Mesenchymal stem cell (in vitro differentiated cells and primary cell): ENCODE data around the gene KCNN3.

Source experiments
- DNase-seq: peaks from one replicate; pipeline ENCODE4 v3.0.0-alpha.2; 2013
- H2AFZ ChIP-seq: one replicate; pipeline ENCODE4 v1.6.1; 2013; ENCODE audit warnings: low read depth, mild to moderate bottlenecking, control low read depth, inconsistent platforms, low read length, moderate library complexity
- H2AK5ac ChIP-seq: 2 replicates; pipeline ENCODE4 v1.6.1; 2013; ENCODE audit warnings: low read length, moderate library complexity, mild to moderate bottlenecking, inconsistent platforms; ENCODE audit not compliant: severe bottlenecking
- H2BK120ac ChIP-seq: one replicate; pipeline ENCODE4 v1.6.1; 2013; ENCODE audit warnings: low read depth, mild to moderate bottlenecking, inconsistent platforms, low read length, moderate library complexity
- H2BK12ac ChIP-seq, 2 experiments: one replicate each; pipeline ENCODE4 v1.6.1; 2013; ENCODE audit warnings: inconsistent platforms in 2 of 2, low read length in 2 of 2, mild to moderate bottlenecking in 2 of 2, moderate library complexity in 2 of 2, control low read depth in 1 of 2
- H2BK15ac ChIP-seq: one replicate; pipeline ENCODE4 v1.6.1; 2013; ENCODE audit warnings: mild to moderate bottlenecking, low read depth, inconsistent platforms; ENCODE audit not compliant: poor library complexity, severe bottlenecking
- H2BK5ac ChIP-seq: 2 replicates; pipeline ENCODE4 v1.6.1; 2013; ENCODE audit warnings: low read depth, mild to moderate bottlenecking, low read length, control low read depth, inconsistent platforms; ENCODE audit not compliant: poor library complexity, severe bottlenecking
- H3K14ac ChIP-seq, 2 experiments: one replicate each; pipeline ENCODE4 v1.6.1; 2013; ENCODE audit warnings: inconsistent platforms in 2 of 2, low read length in 2 of 2, control low read depth in 1 of 2, mild to moderate bottlenecking in 1 of 2, moderate library complexity in 1 of 2
- H3K18ac ChIP-seq, 2 experiments: one replicate each; pipeline ENCODE4 v1.6.1; 2013; ENCODE audit warnings: inconsistent platforms in 2 of 2, low read length in 2 of 2, control low read depth in 1 of 2, low read depth in 1 of 2, mild to moderate bottlenecking in 1 of 2
- H3K23ac ChIP-seq, 2 experiments: one replicate each; pipeline ENCODE4 v1.6.1; 2013; ENCODE audit warnings: inconsistent platforms in 2 of 2, low read length in 2 of 2, mild to moderate bottlenecking in 2 of 2, moderate library complexity in 2 of 2, control low read depth in 1 of 2
- H3K27ac ChIP-seq: 2 replicates; pipeline ENCODE4 v1.5.1; 2013; ENCODE audit warnings: mild to moderate bottlenecking, moderate library complexity, low read length, control low read depth, inconsistent platforms; ENCODE audit not compliant: poor library complexity, severe bottlenecking
- H3K27me3 ChIP-seq, 2 experiments: 2 replicates each; pipeline versions ENCODE4 v1.6.1 to v1.7.0; 2013; ENCODE audit warnings: low read length in 2 of 2, mild to moderate bottlenecking in 2 of 2, moderate library complexity in 2 of 2, control low read depth in 1 of 2, inconsistent platforms in 1 of 2; ENCODE audit not compliant: control insufficient read depth in 1 of 2, insufficient read depth in 1 of 2
- H3K36me3 ChIP-seq, 2 experiments: 2 replicates each; pipeline versions ENCODE4 v1.6.1 to v1.7.0; 2013; ENCODE audit warnings: low read length in 2 of 2, control low read depth in 1 of 2, inconsistent platforms in 1 of 2, low read depth in 1 of 2, mild to moderate bottlenecking in 1 of 2; ENCODE audit not compliant: insufficient read depth in 2 of 2, control insufficient read depth in 1 of 2
- H3K4ac ChIP-seq, 2 experiments: one replicate each; pipeline ENCODE4 v1.6.1; 2013; ENCODE audit warnings: inconsistent platforms in 2 of 2, low read length in 2 of 2, mild to moderate bottlenecking in 2 of 2, moderate library complexity in 2 of 2, control low read depth in 1 of 2, low read depth in 1 of 2
- H3K4me1 ChIP-seq: 2 replicates; pipeline ENCODE4 v1.6.1; 2013; ENCODE audit warnings: low read depth, low read length, control low read depth; ENCODE audit not compliant: control insufficient read depth, insufficient read depth
- H3K4me2 ChIP-seq: 2 replicates; pipeline ENCODE4 v1.6.1; 2013; ENCODE audit warnings: low read length, mild to moderate bottlenecking, inconsistent platforms; ENCODE audit not compliant: poor library complexity, severe bottlenecking
- H3K4me3 ChIP-seq, 2 experiments: 2 replicates each; pipeline versions ENCODE4 v1.5.1 to v1.7.0; 2013; ENCODE audit warnings: low read length in 2 of 2, mild to moderate bottlenecking in 2 of 2, control low read depth in 1 of 2, low read depth in 1 of 2; ENCODE audit not compliant: insufficient read depth in 1 of 2
- H3K79me1 ChIP-seq: replicated peaks from 2 replicates; pipeline ENCODE4 v1.6.1; 2013; ENCODE audit warnings: mild to moderate bottlenecking, control low read depth, low read length, inconsistent platforms; ENCODE audit not compliant: poor library complexity, severe bottlenecking
- H3K9ac ChIP-seq: 2 replicates; pipeline ENCODE4 v1.7.0; 2013; ENCODE audit warnings: mild to moderate bottlenecking, low read length, moderate library complexity
- H3K9me3 ChIP-seq: 2 replicates; pipeline ENCODE4 v1.7.0; 2013; ENCODE audit warnings: mild to moderate bottlenecking, low read length; ENCODE audit not compliant: control insufficient read depth
- H4K8ac ChIP-seq: one replicate; pipeline ENCODE4 v1.6.1; 2013; ENCODE audit warnings: inconsistent platforms, mild to moderate bottlenecking, low read length, moderate library complexity
- H4K91ac ChIP-seq: one replicate; pipeline ENCODE4 v1.6.1; 2013; ENCODE audit warnings: mild to moderate bottlenecking, low read length, inconsistent platforms
- WGBS: methylation state at CpG from one replicate; pipeline ENCODE4 v1.1.7; 2013; ENCODE audit warnings: mixed read lengths; 5-methylcytosine and 5-hydroxymethylcytosine counted together

The KCNN3 gene

DNA sequence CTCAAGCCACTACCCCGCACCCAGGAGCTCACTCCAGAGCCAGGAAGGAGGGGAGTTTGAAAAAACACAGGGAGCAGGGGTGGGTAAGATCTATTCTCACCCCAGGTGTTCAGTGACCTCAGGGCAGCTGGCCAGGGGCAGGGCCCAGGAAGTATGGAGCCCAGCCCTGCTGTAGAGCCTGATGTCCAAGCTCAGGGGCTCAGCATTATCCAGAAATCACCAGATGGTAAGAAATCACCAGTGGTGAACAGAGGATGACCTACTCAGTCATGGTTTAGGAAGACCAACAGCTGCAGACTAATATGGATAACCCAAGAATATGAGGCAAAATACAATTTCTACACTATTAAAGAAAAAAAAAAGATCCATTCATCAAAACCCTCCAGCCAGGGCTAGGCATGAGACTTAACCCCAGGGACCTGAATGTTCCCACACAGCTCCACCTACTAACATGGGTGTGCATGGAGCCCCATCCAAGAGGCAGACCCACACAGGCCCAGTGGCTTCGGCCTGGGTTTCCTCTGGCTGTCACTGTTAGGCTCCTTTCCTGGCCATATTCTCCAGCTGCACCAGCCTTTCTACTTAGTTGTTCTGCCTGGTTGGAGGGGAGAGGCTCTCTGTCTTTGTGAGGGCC, 67.6 kb downstream of the KCNN3 start:
- Histone ChIP-seq H3K27ac (no peak overlapping the region), H3K4me1 (no peaks in the 10 kb centered on the region), H3K36me3 (no peaks in the 10 kb centered on the region), H3K9me3 (no peaks in the 10 kb centered on the region), H3K27me3 (peaks cover 89 to 94% of the 10 kb centered on the region in 2 experiments), H3K14ac (no peak overlapping the region), H3K4me3 (no peak overlapping the region), H2BK5ac (no peak overlapping the region), H2BK15ac (no peak overlapping the region), H3K79me1 (no peaks in the 10 kb centered on the region), H4K8ac (peak overlapping the region; percentile 16), H2BK120ac (no peak overlapping the region), H4K91ac (no peak overlapping the region), H3K4me2 (no peak overlapping the region), H3K9ac (no peak overlapping the region), H3K4ac (no peak overlapping the region), H2AK5ac (no peak overlapping the region), H3K18ac (no peak overlapping the region), H2BK12ac (no peak overlapping the region), H2AFZ (no peak overlapping the region), H3K23ac (no peak overlapping the region)
- WGBS = 94% methylated on average over 1 of the region's 2 CpGs
- DNase-seq = no peak

DNA sequence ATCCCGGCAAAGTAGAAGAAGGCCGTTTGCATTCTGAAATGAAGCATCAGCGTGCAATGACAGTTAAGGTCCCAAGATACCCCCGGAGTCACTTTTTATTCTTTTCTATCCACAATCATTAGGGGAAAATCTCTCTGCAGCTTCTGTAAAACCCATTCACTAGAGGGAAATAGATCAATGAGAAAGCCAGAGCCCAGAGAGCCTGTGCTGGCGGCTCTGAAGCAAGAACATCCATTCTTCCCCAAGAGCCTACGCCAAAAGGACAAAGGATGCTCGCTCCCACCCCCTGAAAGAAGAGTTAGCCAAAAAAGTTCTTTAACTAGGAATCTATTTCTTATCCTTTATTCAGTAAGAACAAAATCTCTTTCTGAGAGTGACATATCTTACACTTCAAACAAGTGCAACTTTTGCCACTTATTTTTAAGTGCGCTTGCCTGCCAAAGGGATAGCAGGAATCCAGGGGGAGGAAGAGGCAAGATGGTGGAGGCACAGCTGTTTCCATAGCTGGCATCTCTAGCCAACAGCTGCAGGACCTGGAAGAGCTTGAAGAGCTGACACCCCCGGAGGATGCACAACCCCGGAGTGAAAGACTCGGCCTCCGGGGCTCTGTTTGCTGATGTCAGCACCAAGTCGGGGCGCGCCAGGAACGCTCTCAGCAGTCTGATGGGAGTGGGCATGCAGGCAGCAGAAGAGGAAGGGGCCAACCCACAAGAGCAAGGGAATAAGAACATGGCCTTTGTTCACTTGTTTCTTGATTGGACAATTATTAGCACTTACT, 68.7 kb downstream of the KCNN3 start:
- Histone ChIP-seq H3K79me1 (no peaks in the 10 kb centered on the region), H3K36me3 (no peaks in the 10 kb centered on the region), H3K23ac (no peak overlapping the region), H3K9ac (no peak overlapping the region), H2AK5ac (no peak overlapping the region), H2BK120ac (no peak overlapping the region), H4K8ac (no peak overlapping the region), H4K91ac (no peak overlapping the region), H3K27me3 (peaks cover 90 to 94% of the 10 kb centered on the region in 2 experiments), H3K14ac (no peak overlapping the region), H2BK15ac (no peak overlapping the region), H2AFZ (no peak overlapping the region), H2BK12ac (no peak overlapping the region), H3K27ac (no peak overlapping the region), H2BK5ac (no peak overlapping the region), H3K4ac (no peak overlapping the region), H3K4me2 (no peak overlapping the region), H3K4me1 (no peaks in the 10 kb centered on the region), H3K4me3 (no peak overlapping the region), H3K9me3 (no peaks in the 10 kb centered on the region), H3K18ac (no peak overlapping the region)
- WGBS = 96% methylated on average over 16 of the region's 16 CpGs
- no peak for DNase-seq

DNA sequence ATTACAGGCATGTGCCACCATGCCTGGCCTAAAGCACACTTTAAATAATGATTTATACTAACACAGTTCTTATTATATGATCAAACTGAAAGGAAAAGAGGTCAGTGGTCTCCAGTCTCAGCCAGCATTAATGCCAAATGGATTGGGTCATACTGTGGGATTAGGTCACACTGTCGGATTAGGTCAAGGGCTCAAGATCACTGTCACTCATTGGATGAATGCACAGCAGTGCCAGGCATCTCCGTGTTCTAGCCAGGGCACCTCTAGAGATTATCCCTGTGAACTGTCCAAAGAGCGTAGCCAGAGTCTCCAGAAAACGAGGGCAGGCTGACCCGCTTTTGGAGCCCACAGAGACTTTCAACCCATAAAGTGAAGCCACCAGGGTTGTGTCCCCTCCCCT, 70.9 kb downstream of the KCNN3 start:
- 94% methylated on average over 5 of the region's 5 CpGs for WGBS
- Histone ChIP-seq H3K4me3 (no peak overlapping the region), H4K91ac (no peak overlapping the region), H3K4me1 (no peaks in the 10 kb centered on the region), H3K4ac (no peak overlapping the region), H3K36me3 (no peaks in the 10 kb centered on the region), H2BK15ac (no peak overlapping the region), H3K23ac (no peak overlapping the region), H3K27ac (no peak overlapping the region), H2BK5ac (no peak overlapping the region), H3K27me3 (peaks cover 91 to 94% of the 10 kb centered on the region in 2 experiments), H3K14ac (no peak overlapping the region), H3K9ac (no peak overlapping the region), H3K9me3 (no peaks in the 10 kb centered on the region), H2BK12ac (no peak overlapping the region), H3K18ac (no peak overlapping the region), H2BK120ac (no peak overlapping the region), H2AFZ (no peak overlapping the region), H3K4me2 (no peak overlapping the region), H3K79me1 (no peaks in the 10 kb centered on the region), H2AK5ac (no peak overlapping the region), H4K8ac (no peak overlapping the region)
- no peak for DNase-seq

DNA sequence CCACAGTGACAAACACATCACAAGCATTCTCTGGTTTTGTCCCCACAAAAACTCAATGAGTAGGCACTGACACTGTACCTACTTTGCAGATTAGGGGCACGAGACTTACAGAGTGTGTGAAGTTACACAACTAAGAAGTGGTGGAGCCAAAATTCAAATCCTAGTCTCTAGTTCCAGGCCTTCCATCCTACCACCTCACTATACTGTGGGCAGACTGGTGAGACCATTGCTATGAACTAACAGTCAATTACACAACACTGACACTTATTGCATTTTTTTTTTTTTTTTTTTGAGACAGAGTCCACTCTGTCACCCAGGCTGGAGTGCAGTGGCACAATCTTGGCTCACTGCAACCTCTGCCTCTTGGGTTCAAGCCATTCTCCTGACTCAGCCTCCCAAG, 71.4 kb downstream of the KCNN3 start:
- no peak overlapping the region for H3K4me2 ChIP-seq
- no peaks in the 10 kb centered on the region for H3K36me3 ChIP-seq
- H3K18ac ChIP-seq = no peak overlapping the region
- H3K4me3 ChIP-seq = no peak overlapping the region
- no peaks in the 10 kb centered on the region for H3K79me1 ChIP-seq
- no peak overlapping the region for H3K27ac ChIP-seq
- H2AK5ac ChIP-seq = no peak overlapping the region
- H4K8ac ChIP-seq = no peak overlapping the region
- H3K4me1 ChIP-seq = no peaks in the 10 kb centered on the region
- no peak overlapping the region for H2BK5ac ChIP-seq
- H4K91ac ChIP-seq = no peak overlapping the region
- no peak for DNase-seq
- H3K9me3 ChIP-seq = no peaks in the 10 kb centered on the region
- no peak overlapping the region for H3K4ac ChIP-seq
- no peak overlapping the region for H2BK12ac ChIP-seq
- no peak overlapping the region for H2BK120ac ChIP-seq
- H2AFZ ChIP-seq = no peak overlapping the region
- H3K27me3 ChIP-seq = peaks cover 91 to 94% of the 10 kb centered on the region in 2 experiments
- no peak overlapping the region for H2BK15ac ChIP-seq
- H3K9ac ChIP-seq = no peak overlapping the region
- no peak overlapping the region for H3K14ac ChIP-seq
- no peak overlapping the region for H3K23ac ChIP-seq
- WGBS = 76% methylated on average over 1 of the region's 1 CpG
